ENCODE measurements around the gene TMEM138. TPM values are rescaled to one million over a fixed set of nuclear protein-coding genes. Genes with fewer than 3 reads are reported as not detected.

TMEM138 gene
- total and polyA plus RNA-seq, 4 donors: 24.6 to 64.4 (median 49.6) TPM

DNA sequence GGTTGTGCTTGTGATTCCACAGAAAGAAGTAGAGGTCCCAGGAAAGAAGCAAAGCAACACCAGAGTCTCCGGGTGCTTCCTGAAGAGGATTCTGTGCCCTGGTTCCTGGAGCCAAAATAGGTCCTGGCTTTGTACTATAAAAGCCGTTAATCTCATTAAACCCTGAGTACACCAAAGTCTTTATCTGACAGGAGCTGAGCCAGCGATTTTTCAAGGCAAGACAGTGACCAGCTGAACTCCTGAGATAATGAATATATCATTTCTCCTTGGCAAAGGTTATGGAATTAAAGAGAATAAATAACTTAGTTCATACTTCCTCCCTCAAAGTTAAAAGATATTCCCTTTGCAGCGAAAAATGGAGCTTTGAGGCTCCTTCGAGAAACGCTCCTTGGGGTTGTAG, 5.2 kb downstream of the TMEM138 start:
- Histone ChIP-seq H3K9ac (ENCODE audit: insufficient read depth in 1 of 2, low read length in 2 of 2) (no peak overlapping the region), H3K4me1 (ENCODE audit: control insufficient read depth in 5 of 5, insufficient read depth in 5 of 5, low read length in 5 of 5) (peaks cover 0 to 26% (median 1%) of the 10 kb centered on the region in 5 donors), H3K27ac (ENCODE audit: low read depth in 1 of 2, low read length in 1 of 2) (no peak overlapping the region), H3K27me3 (ENCODE audit: control insufficient read depth in 3 of 3, insufficient read depth in 3 of 3, low read length in 2 of 3) (no peaks in the 10 kb centered on the region), H3K4me3 (no peak overlapping the region), H3K36me3 (ENCODE audit: control insufficient read depth in 4 of 4, insufficient read depth in 4 of 4, low read length in 4 of 4) (peaks cover 19 to 43% (median 39%) of the 10 kb centered on the region in 4 donors), H3K9me3 (ENCODE audit: control insufficient read depth in 4 of 4, insufficient read depth in 3 of 4, low read length in 3 of 4) (peaks cover 0 to 2% (median 0%) of the 10 kb centered on the region in 4 donors)
- TF ChIP-seq, protein P1, sequence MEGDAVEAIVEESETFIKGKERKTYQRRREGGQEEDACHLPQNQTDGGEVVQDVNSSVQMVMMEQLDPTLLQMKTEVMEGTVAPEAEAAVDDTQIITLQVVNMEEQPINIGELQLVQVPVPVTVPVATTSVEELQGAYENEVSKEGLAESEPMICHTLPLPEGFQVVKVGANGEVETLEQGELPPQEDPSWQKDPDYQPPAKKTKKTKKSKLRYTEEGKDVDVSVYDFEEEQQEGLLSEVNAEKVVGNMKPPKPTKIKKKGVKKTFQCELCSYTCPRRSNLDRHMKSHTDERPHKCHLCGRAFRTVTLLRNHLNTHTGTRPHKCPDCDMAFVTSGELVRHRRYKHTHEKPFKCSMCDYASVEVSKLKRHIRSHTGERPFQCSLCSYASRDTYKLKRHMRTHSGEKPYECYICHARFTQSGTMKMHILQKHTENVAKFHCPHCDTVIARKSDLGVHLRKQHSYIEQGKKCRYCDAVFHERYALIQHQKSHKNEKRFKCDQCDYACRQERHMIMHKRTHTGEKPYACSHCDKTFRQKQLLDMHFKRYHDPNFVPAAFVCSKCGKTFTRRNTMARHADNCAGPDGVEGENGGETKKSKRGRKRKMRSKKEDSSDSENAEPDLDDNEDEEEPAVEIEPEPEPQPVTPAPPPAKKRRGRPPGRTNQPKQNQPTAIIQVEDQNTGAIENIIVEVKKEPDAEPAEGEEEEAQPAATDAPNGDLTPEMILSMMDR (IDR thresholded peaks at IDR 0.05; ENCODE audit: control extremely low read depth, extremely low read depth): no peak
- no peak for DNase-seq
- no peak for ATAC-seq (ENCODE audit: insufficient read depth, low FRiP score)
- WGBS, 2 donors: 91 to 92% methylated on average over 6 of the region's 6 CpGs

DNA sequence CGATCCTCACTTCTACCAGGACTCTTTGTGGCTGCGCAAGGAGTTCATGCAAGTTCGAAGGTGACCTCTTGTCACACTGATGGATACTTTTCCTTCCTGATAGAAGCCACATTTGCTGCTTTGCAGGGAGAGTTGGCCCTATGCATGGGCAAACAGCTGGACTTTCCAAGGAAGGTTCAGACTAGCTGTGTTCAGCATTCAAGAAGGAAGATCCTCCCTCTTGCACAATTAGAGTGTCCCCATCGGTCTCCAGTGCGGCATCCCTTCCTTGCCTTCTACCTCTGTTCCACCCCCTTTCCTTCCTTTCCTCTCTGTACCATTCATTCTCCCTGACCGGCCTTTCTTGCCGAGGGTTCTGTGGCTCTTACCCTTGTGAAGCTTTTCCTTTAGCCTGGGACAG, 6.5 kb downstream of the TMEM138 start:
- ATAC-seq (ENCODE audit: insufficient read depth, low FRiP score): no peak
- H3K36me3 ChIP-seq (ENCODE audit: control insufficient read depth in 4 of 4, insufficient read depth in 4 of 4, low read length in 4 of 4): peaks cover 19 to 43% (median 39%) of the 10 kb centered on the region in 4 donors
- peaks cover 0 to 2% (median 0%) of the 10 kb centered on the region in 4 donors for H3K9me3 ChIP-seq (ENCODE audit: control insufficient read depth in 4 of 4, insufficient read depth in 3 of 4, low read length in 3 of 4)
- TF ChIP-seq, protein P1 (IDR thresholded peaks at IDR 0.05; ENCODE audit: control extremely low read depth, extremely low read depth): no peak
- no peak overlapping the region for H3K4me3 ChIP-seq
- no peak overlapping the region for H3K9ac ChIP-seq (ENCODE audit: insufficient read depth in 1 of 2, low read length in 2 of 2)
- WGBS, 2 donors: 82 to 89% methylated on average over 7 of the region's 7 CpGs
- no peak for DNase-seq
- H3K4me1 ChIP-seq (ENCODE audit: control insufficient read depth in 5 of 5, insufficient read depth in 5 of 5, low read length in 5 of 5): peaks cover 0 to 20% (median 0%) of the 10 kb centered on the region in 5 donors
- H3K27ac ChIP-seq (ENCODE audit: low read depth in 1 of 2, low read length in 1 of 2): no peak overlapping the region
- H3K27me3 ChIP-seq (ENCODE audit: control insufficient read depth in 3 of 3, insufficient read depth in 3 of 3, low read length in 2 of 3): no peaks in the 10 kb centered on the region

DNA sequence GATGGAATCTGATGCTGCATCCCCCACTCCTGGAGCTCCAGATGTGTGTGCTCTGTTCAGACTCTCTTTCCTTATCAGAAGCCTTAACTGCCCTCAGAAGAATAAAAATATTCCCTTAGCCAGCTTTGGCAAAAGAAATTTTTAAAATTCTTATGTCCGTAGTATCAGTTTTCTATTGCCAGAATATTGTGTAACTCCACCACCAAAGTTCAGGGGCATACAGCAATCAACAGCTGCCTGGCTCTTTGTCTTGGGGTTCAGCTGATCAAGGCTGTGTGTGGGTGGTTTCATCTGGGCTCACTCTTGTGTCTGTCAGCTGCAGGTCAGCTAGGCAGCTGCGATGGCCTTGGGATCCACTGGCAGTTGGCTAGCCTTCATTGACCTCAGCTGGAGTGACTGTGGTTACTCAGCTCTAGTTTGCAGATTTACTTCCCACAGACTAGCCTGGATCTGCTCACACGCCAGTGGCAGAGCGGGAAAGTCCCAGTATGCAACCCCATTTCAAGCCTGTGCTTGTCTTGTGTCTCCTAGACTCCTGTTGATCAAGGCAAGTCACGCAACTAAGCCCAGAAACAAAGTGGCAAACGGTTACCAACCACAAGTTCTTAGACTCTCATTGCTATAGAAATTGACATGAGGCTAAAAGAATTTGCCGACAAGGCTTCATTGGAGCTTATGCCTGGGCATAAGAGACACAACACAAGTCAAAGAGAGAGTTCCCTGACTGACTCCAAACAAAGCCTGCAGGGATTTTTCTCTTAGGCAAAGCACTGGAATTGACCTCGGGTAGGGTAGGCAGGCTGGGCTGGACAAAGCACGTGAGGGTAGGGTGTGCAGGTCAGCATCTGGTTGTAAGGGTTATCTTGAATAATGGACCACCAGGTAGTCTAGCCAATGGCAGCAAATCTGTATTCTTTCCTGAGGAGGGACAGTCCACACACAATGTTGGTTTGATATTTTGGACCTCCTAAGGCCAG, 7.5 kb downstream of the TMEM138 start:
- Histone ChIP-seq H3K27me3 (ENCODE audit: control insufficient read depth in 3 of 3, insufficient read depth in 3 of 3, low read length in 2 of 3) (no peaks in the 10 kb centered on the region), H3K27ac (ENCODE audit: low read depth in 1 of 2, low read length in 1 of 2) (peak overlapping the region in 1 of 2 donors; percentile 76), H3K4me1 (ENCODE audit: control insufficient read depth in 5 of 5, insufficient read depth in 5 of 5, low read length in 5 of 5) (peaks cover 0 to 18% (median 0%) of the 10 kb centered on the region in 5 donors), H3K9ac (ENCODE audit: insufficient read depth in 1 of 2, low read length in 2 of 2) (no peak overlapping the region), H3K9me3 (ENCODE audit: control insufficient read depth in 4 of 4, insufficient read depth in 3 of 4, low read length in 3 of 4) (peaks cover 0 to 2% (median 0%) of the 10 kb centered on the region in 4 donors), H3K4me3 (no peak overlapping the region), H3K36me3 (ENCODE audit: control insufficient read depth in 4 of 4, insufficient read depth in 4 of 4, low read length in 4 of 4) (peaks cover 13 to 38% (median 32%) of the 10 kb centered on the region in 4 donors)
- DNase-seq: peak in 2 of 3 donors; percentile 36 to 47
- TF ChIP-seq, protein P1 (IDR thresholded peaks at IDR 0.05; ENCODE audit: control extremely low read depth, extremely low read depth): no peak
- ATAC-seq (ENCODE audit: insufficient read depth, low FRiP score): peak; percentile 85
- 82 to 89% methylated on average over 9 of the region's 9 CpGs for WGBS, 2 donors
